Rectal smooth muscle tissue (tissue), 1 donor: ENCODE measurements around the gene RNASE11.
"Not testable (repeated sequence)": the region's sequence is repeated elsewhere in the genome, so short reads cannot be mapped to it uniquely, and the experiment has no call there.

Source experiments
- H3K27ac ChIP-seq: one replicate; pipeline ENCODE4 v1.7.0; 2013; ENCODE audit warnings: low read depth, low read length, inconsistent platforms
- H3K27me3 ChIP-seq: one replicate; pipeline ENCODE4 v1.7.0; 2013; ENCODE audit warnings: low read length; ENCODE audit not compliant: control insufficient read depth, insufficient read depth
- H3K36me3 ChIP-seq: one replicate; pipeline ENCODE4 v1.7.0; 2013; ENCODE audit warnings: low read length; ENCODE audit not compliant: control insufficient read depth, insufficient read depth
- H3K4me1 ChIP-seq: one replicate; pipeline ENCODE4 v1.7.0; 2013; ENCODE audit warnings: low read length; ENCODE audit not compliant: control insufficient read depth, insufficient read depth
- H3K4me3 ChIP-seq: one replicate; pipeline ENCODE4 v1.7.0; 2013; ENCODE audit warnings: low read length
- H3K9ac ChIP-seq: one replicate; pipeline ENCODE4 v1.7.0; 2013; ENCODE audit warnings: low read length

RNASE11 gene

GRCh38 chr14:20592574-20592973 is 4.8 kb upstream of the RNASE11 start:
- H3K27me3 ChIP-seq = peaks cover 3% of the 10 kb centered on the region
- no peak overlapping the region for H3K27ac ChIP-seq
- H3K4me3 ChIP-seq = no peak overlapping the region
- H3K36me3 ChIP-seq = no peaks in the 10 kb centered on the region
- H3K9ac ChIP-seq = no peak overlapping the region
- no peaks in the 10 kb centered on the region for H3K4me1 ChIP-seq

GRCh38 chr14:20591235-20591634 is 3.4 kb upstream of the RNASE11 start, which contains the start of gene RNASE12:
TSS of gene RNASE12 (minus strand) at chr14:20591376. CDS start at chr14:20590723, 653 bp downstream.
- Histone ChIP-seq H3K27me3 (peaks cover 3% of the 10 kb centered on the region), H3K4me1 (no peaks in the 10 kb centered on the region), H3K4me3 (no peak within 1 kb of the TSS), H3K9ac (no peak within 1 kb of the TSS), H3K27ac (no peak within 1 kb of the TSS), H3K36me3 (no peaks in the 10 kb centered on the region)

GRCh38 chr14:20583908-20584307 is 3.9 kb downstream of the RNASE11 start:
- H3K9ac ChIP-seq = no peak overlapping the region
- H3K27me3 ChIP-seq = no peaks in the 10 kb centered on the region
- H3K36me3 ChIP-seq = no peaks in the 10 kb centered on the region
- no peak overlapping the region for H3K27ac ChIP-seq
- no peaks in the 10 kb centered on the region for H3K4me1 ChIP-seq
- no peak overlapping the region for H3K4me3 ChIP-seq

- H3K4me3 ChIP-seq = no peak overlapping the region
- no peaks in the 10 kb centered on the region for H3K27me3 ChIP-seq
- H3K4me1 ChIP-seq = no peaks in the 10 kb centered on the region
- no peak overlapping the region for H3K27ac ChIP-seq
- H3K9ac ChIP-seq = no peak overlapping the region
- no peaks in the 10 kb centered on the region for H3K36me3 ChIP-seq
These were observed 4.7 kb downstream of the RNASE11 start for GRCh38 chr14:20583142-20583541.

GRCh38 chr14:20580242-20580641 is 7.6 kb downstream of the RNASE11 start:
- H3K4me1 ChIP-seq = no peaks in the 10 kb centered on the region
- no peak overlapping the region for H3K9ac ChIP-seq
- H3K27me3 ChIP-seq = no peaks in the 10 kb centered on the region
- no peak overlapping the region for H3K4me3 ChIP-seq
- no peak overlapping the region for H3K27ac ChIP-seq
- H3K36me3 ChIP-seq = no peaks in the 10 kb centered on the region

GRCh38 chr14:20578784-20579502 is 8.9 kb downstream of the RNASE11 start:
- Histone ChIP-seq H3K4me3 (no peak overlapping the region), H3K27ac (no peak overlapping the region), H3K9ac (no peak overlapping the region), H3K27me3 (no peaks in the 10 kb centered on the region), H3K4me1 (no peaks in the 10 kb centered on the region), H3K36me3 (no peaks in the 10 kb centered on the region)

GRCh38 chr14:20578325-20578724 is 9.5 kb downstream of the RNASE11 start:
- no peak overlapping the region for H3K9ac ChIP-seq
- H3K27me3 ChIP-seq = no peaks in the 10 kb centered on the region
- no peak overlapping the region for H3K4me3 ChIP-seq
- no peak overlapping the region for H3K27ac ChIP-seq
- no peaks in the 10 kb centered on the region for H3K36me3 ChIP-seq
- no peaks in the 10 kb centered on the region for H3K4me1 ChIP-seq

GRCh38 chr14:20572382-20572990 is 15.3 kb downstream of the RNASE11 start:
- not testable (repeated sequence) for H3K27ac ChIP-seq, H3K36me3 ChIP-seq, H3K27me3 ChIP-seq, H3K9ac ChIP-seq, H3K4me1 ChIP-seq, H3K4me3 ChIP-seq

GRCh38 chr14:20570720-20571119 is 17.1 kb downstream of the RNASE11 start:
- H3K4me1 ChIP-seq, H3K27me3 ChIP-seq, H3K4me3 ChIP-seq, H3K36me3 ChIP-seq, H3K27ac ChIP-seq, H3K9ac ChIP-seq: not testable (repeated sequence)

GRCh38 chr14:20569865-20570264 is 17.9 kb downstream of the RNASE11 start:
- H3K4me3 ChIP-seq, H3K9ac ChIP-seq, H3K27ac ChIP-seq, H3K36me3 ChIP-seq, H3K27me3 ChIP-seq, H3K4me1 ChIP-seq: not testable (repeated sequence)

- H3K9ac ChIP-seq = no peak overlapping the region
- no peaks in the 10 kb centered on the region for H3K36me3 ChIP-seq
- no peak overlapping the region for H3K4me3 ChIP-seq
- no peak overlapping the region for H3K27ac ChIP-seq
- H3K4me1 ChIP-seq = no peaks in the 10 kb centered on the region
- no peaks in the 10 kb centered on the region for H3K27me3 ChIP-seq
These were observed 18.7 kb downstream of the RNASE11 start for GRCh38 chr14:20569066-20569465.

GRCh38 chr14:20568393-20568792 is 19.4 kb downstream of the RNASE11 start:
- Histone ChIP-seq H3K9ac (no peak overlapping the region), H3K27me3 (no peaks in the 10 kb centered on the region), H3K36me3 (no peaks in the 10 kb centered on the region), H3K4me1 (no peaks in the 10 kb centered on the region), H3K4me3 (no peak overlapping the region), H3K27ac (no peak overlapping the region)

- H3K9ac ChIP-seq, H3K27ac ChIP-seq, H3K4me3 ChIP-seq, H3K4me1 ChIP-seq, H3K36me3 ChIP-seq, H3K27me3 ChIP-seq: not testable (repeated sequence)
These were observed 20.6 kb downstream of the RNASE11 start for GRCh38 chr14:20567199-20567598.
